Measurements from ENCODE around the gene ZDHHC22. TPM values are rescaled to one million over a fixed set of nuclear protein-coding genes. Genes with fewer than 3 reads are reported as not detected.
A peak's percentile ranks its signal among the peaks of the same experiment; 100 is the strongest.

ZDHHC22 gene
- polyA plus RNA-seq, 3 donors, result not detected

DNA sequence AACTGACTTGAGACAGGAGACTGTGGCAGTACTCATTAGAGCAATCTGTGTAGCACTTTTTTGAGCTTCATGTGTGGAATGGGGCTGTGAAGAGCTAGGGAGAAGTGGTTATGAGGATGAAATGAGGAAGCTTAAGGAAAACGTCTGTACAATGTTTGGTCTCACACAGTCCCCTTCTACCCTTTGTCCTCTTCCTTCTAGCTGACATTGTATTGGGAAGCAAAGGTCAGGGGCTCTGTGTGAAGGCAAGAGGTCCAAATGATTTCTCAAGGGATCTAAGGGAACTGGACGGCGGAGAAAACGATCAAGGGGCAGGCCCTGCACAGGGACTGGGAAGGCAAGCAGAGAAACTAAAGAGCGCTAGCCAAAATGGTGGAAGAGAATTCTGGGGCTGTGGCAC, 56.6 kb downstream of the ZDHHC22 start:
- no peak overlapping the region for H3K4me3 ChIP-seq (replicated peaks in 1 of 3; ENCODE audit: low read depth in 2 of 3, low read length in 3 of 3)
- no peak overlapping the region for H3K4me3 Mint-ChIP-seq
- DNase-seq, result no peak
- H3K27me3 Mint-ChIP-seq (ENCODE audit: low read depth in 3 of 3), result peaks cover 2 to 6% (median 3%) of the 10 kb centered on the region in 3 donors
- H4K20me1 ChIP-seq (ENCODE audit: insufficient read depth, low read length), result no peaks in the 10 kb centered on the region
- no peaks in the 10 kb centered on the region for H3K79me2 ChIP-seq (ENCODE audit: insufficient read depth, low read length)
- no peak overlapping the region for H3K9ac ChIP-seq (ENCODE audit: insufficient read depth, low read length, poor library complexity, severe bottlenecking)
- intact Hi-C loops (cut with micrococcal nuclease), result no loop called here
- H3K27ac Mint-ChIP-seq, result peak overlapping the region in 2 of 7 donors; percentile 4
- H3K4me1 Mint-ChIP-seq, result peaks cover 6% of the 10 kb centered on the region
- no peaks in the 10 kb centered on the region for H3K27me3 ChIP-seq (ENCODE audit: control insufficient read depth in 2 of 2, insufficient read depth in 2 of 2, low read length in 2 of 2)
- peak overlapping the region; percentile 6 for H2AFZ ChIP-seq (ENCODE audit: insufficient read depth, low read depth, low read length, poor library complexity, severe bottlenecking)
- no peaks in the 10 kb centered on the region for H3K36me3 Mint-ChIP-seq
- peaks cover 3 to 7% of the 10 kb centered on the region in 2 donors for H3K9me3 ChIP-seq (replicated peaks in 1 of 2; ENCODE audit: control insufficient read depth in 1 of 2, insufficient read depth in 1 of 2, low read length in 2 of 2)
- H3K9me3 Mint-ChIP-seq, result peaks cover 2 to 6% (median 5%) of the 10 kb centered on the region in 7 donors
- H3K36me3 ChIP-seq (replicated peaks in 1 of 2; ENCODE audit: control insufficient read depth in 1 of 2, insufficient read depth in 2 of 2, low read length in 2 of 2), result no peaks in the 10 kb centered on the region
- H3K4me2 ChIP-seq (replicated peaks; ENCODE audit: extremely low read depth, low read length, poor library complexity, severe bottlenecking), result no peak overlapping the region
- TF ChIP-seq, protein P1, sequence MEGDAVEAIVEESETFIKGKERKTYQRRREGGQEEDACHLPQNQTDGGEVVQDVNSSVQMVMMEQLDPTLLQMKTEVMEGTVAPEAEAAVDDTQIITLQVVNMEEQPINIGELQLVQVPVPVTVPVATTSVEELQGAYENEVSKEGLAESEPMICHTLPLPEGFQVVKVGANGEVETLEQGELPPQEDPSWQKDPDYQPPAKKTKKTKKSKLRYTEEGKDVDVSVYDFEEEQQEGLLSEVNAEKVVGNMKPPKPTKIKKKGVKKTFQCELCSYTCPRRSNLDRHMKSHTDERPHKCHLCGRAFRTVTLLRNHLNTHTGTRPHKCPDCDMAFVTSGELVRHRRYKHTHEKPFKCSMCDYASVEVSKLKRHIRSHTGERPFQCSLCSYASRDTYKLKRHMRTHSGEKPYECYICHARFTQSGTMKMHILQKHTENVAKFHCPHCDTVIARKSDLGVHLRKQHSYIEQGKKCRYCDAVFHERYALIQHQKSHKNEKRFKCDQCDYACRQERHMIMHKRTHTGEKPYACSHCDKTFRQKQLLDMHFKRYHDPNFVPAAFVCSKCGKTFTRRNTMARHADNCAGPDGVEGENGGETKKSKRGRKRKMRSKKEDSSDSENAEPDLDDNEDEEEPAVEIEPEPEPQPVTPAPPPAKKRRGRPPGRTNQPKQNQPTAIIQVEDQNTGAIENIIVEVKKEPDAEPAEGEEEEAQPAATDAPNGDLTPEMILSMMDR (IDR thresholded peaks at IDR 0.05), result no peak
- no peaks in the 10 kb centered on the region for H3K4me1 ChIP-seq (ENCODE audit: control insufficient read depth in 1 of 2, insufficient read depth in 2 of 2, low read length in 2 of 2)
- no peak overlapping the region for H3K27ac ChIP-seq (ENCODE audit: low read depth in 1 of 2, low read length in 2 of 2)
- WGBS (ENCODE audit: insufficient coverage), result no CpG with 5 or more reads among the region's 5 CpGs

DNA sequence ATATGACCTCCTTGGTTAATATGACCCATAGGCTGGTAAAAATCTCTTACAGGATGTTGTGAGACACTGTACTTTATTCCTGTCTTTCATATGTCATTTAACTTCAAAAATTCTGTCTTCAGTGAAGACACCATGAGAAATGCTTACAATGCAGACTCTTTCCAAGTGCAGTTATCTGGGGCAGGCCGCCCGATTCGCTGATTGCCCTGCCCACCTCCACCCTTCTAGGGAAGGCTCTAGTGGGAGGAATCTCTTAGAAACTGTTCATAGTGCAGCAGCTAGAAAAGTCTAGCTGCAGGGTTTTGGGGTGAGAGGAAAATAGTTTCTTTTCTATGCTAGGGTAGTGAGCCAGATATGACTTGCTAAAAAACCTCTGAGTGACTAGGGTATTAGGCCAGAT, 58.5 kb downstream of the ZDHHC22 start:
- Mint-ChIP-seq H3K36me3 (no peaks in the 10 kb centered on the region), H3K9me3 (peaks cover 4 to 11% (median 9%) of the 10 kb centered on the region in 7 donors), H3K27ac (no peak overlapping the region), H3K4me3 (no peak overlapping the region), H3K4me1 (peaks cover 6% of the 10 kb centered on the region), H3K27me3 (ENCODE audit: low read depth in 3 of 3) (peaks cover 1 to 5% (median 2%) of the 10 kb centered on the region in 3 donors)
- Histone ChIP-seq H3K9me3 (replicated peaks in 1 of 2; ENCODE audit: control insufficient read depth in 1 of 2, insufficient read depth in 1 of 2, low read length in 2 of 2) (peaks cover 6 to 9% of the 10 kb centered on the region in 2 donors), H2AFZ (ENCODE audit: insufficient read depth, low read depth, low read length, poor library complexity, severe bottlenecking) (no peak overlapping the region), H3K27ac (ENCODE audit: low read depth in 1 of 2, low read length in 2 of 2) (no peak overlapping the region), H3K4me1 (ENCODE audit: control insufficient read depth in 1 of 2, insufficient read depth in 2 of 2, low read length in 2 of 2) (no peaks in the 10 kb centered on the region), H3K9ac (ENCODE audit: insufficient read depth, low read length, poor library complexity, severe bottlenecking) (no peak overlapping the region), H3K4me2 (replicated peaks; ENCODE audit: extremely low read depth, low read length, poor library complexity, severe bottlenecking) (no peak overlapping the region), H3K79me2 (ENCODE audit: insufficient read depth, low read length) (no peaks in the 10 kb centered on the region), H3K36me3 (replicated peaks in 1 of 2; ENCODE audit: control insufficient read depth in 1 of 2, insufficient read depth in 2 of 2, low read length in 2 of 2) (no peaks in the 10 kb centered on the region), H4K20me1 (ENCODE audit: insufficient read depth, low read length) (no peaks in the 10 kb centered on the region), H3K27me3 (ENCODE audit: control insufficient read depth in 2 of 2, insufficient read depth in 2 of 2, low read length in 2 of 2) (no peaks in the 10 kb centered on the region), H3K4me3 (replicated peaks in 1 of 3; ENCODE audit: low read depth in 2 of 3, low read length in 3 of 3) (no peak overlapping the region)
- no CpG with 5 or more reads among the region's 3 CpGs for WGBS (ENCODE audit: insufficient coverage)
- no peak for DNase-seq
- intact Hi-C loops (cut with micrococcal nuclease), result no loop called here
- TF ChIP-seq, protein P1 (IDR thresholded peaks at IDR 0.05), result no peak

All from CD14-positive monocyte (primary cell).